ENCODE results near the gene NLGN1.
"Not testable (repeated sequence)": the region's sequence is repeated elsewhere in the genome, so short reads cannot be mapped to it uniquely, and the experiment has no call there.

NLGN1 gene
- long read RNA-seq, donor 1 = 0 reads
- long read RNA-seq, donor 2 = 0 reads
- long read RNA-seq, donor 3 = 0 reads
- long read RNA-seq, donor 4, partial matches to known transcripts = 0 of 2 reads
- long read RNA-seq, donor 4, other reads (novel, unspliced or antisense) = 0 of 2 reads
- long read RNA-seq, donor 5 = 0 reads
- long read RNA-seq, donor 6 = 0 reads
- long read RNA-seq, donor 7, partial matches to known transcripts = 7 of 10 reads
- long read RNA-seq, donor 7, other reads (novel, unspliced or antisense) = 0 of 10 reads
- long read RNA-seq, donor 8 = 0 reads

- DNase-seq = peak; percentile 84
Observed at GRCh38 chr3:173397161-173398110, at the start of gene NLGN1. NLGN1 (plus strand) TSS chr3:173397744.

- no peak for DNase-seq
Observed at GRCh38 chr3:173351886-173352285, 45.7 kb upstream of the NLGN1 start.

- not testable (repeated sequence) for DNase-seq
Observed at GRCh38 chr3:173353137-173353536, 44.4 kb upstream of the NLGN1 start.

GRCh38 chr3:173354124-173354523 is 43.4 kb upstream of the NLGN1 start:
- DNase-seq = no peak

- no peak for DNase-seq
Observed at GRCh38 chr3:173371848-173372487, 25.6 kb upstream of the NLGN1 start.

GRCh38 chr3:173380681-173381080 is 16.9 kb upstream of the NLGN1 start:
- no peak for DNase-seq

GRCh38 chr3:173381936-173382335 is 15.6 kb upstream of the NLGN1 start:
- DNase-seq = not testable (repeated sequence)

GRCh38 chr3:173395073-173395411 is 2.5 kb upstream of the NLGN1 start:
- DNase-seq = no peak

GRCh38 chr3:173395412-173396181 is 1.9 kb upstream of the NLGN1 start:
- DNase-seq = peak; percentile 77

- peak; percentile 53 for DNase-seq
Observed at GRCh38 chr3:173396191-173397041, 1.1 kb upstream of the NLGN1 start.

GRCh38 chr3:173398111-173398479 is 551 bp downstream of the NLGN1 start:
- DNase-seq = no peak

GRCh38 chr3:173399044-173399443 is 1.5 kb downstream of the NLGN1 start:
- DNase-seq = no peak

GRCh38 chr3:173401369-173401768 is 3.8 kb downstream of the NLGN1 start:
- DNase-seq = no peak

GRCh38 chr3:173402656-173403055 is 5.1 kb downstream of the NLGN1 start:
- no peak for DNase-seq

GRCh38 chr3:173403376-173403775 is 5.8 kb downstream of the NLGN1 start:
- no peak for DNase-seq

- DNase-seq = no peak
Observed at GRCh38 chr3:173404156-173404555, 6.6 kb downstream of the NLGN1 start.

- no peak for DNase-seq
Observed at GRCh38 chr3:173410436-173410835, 12.9 kb downstream of the NLGN1 start.

GRCh38 chr3:173410849-173411248 is 13.3 kb downstream of the NLGN1 start:
- no peak for DNase-seq

GRCh38 chr3:173411375-173411973 is 13.9 kb downstream of the NLGN1 start:
- no peak for DNase-seq

GRCh38 chr3:173416070-173416469 is 18.5 kb downstream of the NLGN1 start:
- no peak for DNase-seq

GRCh38 chr3:173429076-173429475 is 31.5 kb downstream of the NLGN1 start:
- no peak for DNase-seq
